OCI-LY1 (cell line): ENCODE data around the gene SPINK5.

Experiments used
- H2AFZ ChIP-seq: fragments of 200-600 bp; sonication (generic), shearing (Covaris generic); 2 replicates; pipeline ENCODE4 v1.6.0; 2014; ENCODE audit warnings: antibody characterized with exemption, mild to moderate bottlenecking, low read length
- H3F3A ChIP-seq: fragments of 200-600 bp; sonication (generic), shearing (Covaris generic); 2 replicates; pipeline ENCODE4 v1.6.0; 2014; ENCODE audit warnings: mild to moderate bottlenecking, antibody characterized with exemption, low read length, moderate library complexity; ENCODE audit not compliant: insufficient read depth
- H3K27ac ChIP-seq: fragments of 200-600 bp; sonication (generic); 2 replicates; pipeline ENCODE4 v1.5.1; 2014; ENCODE audit warnings: low read length, mixed run types, mild to moderate bottlenecking, low read depth; ENCODE audit not compliant: poor library complexity, severe bottlenecking
- H3K27me3 ChIP-seq: fragments of 200-600 bp; sonication (generic); 2 replicates; pipeline ENCODE4 v1.6.0; 2014; ENCODE audit warnings: antibody characterized with exemption, mild to moderate bottlenecking, low read length, moderate library complexity; ENCODE audit not compliant: insufficient read depth
- H3K36me3 ChIP-seq: fragments of 200-600 bp; sonication (generic); 2 replicates; pipeline ENCODE4 v1.6.1; 2014; ENCODE audit warnings: mild to moderate bottlenecking, antibody characterized with exemption, low read length, moderate library complexity, mixed read lengths; ENCODE audit not compliant: insufficient read depth
- H3K4me1 ChIP-seq: fragments of 200-600 bp; sonication (generic); 2 replicates; pipeline ENCODE4 v1.5.1; 2014; ENCODE audit warnings: mild to moderate bottlenecking, low read length, moderate library complexity; ENCODE audit not compliant: insufficient read depth, severe bottlenecking
- H3K4me2 ChIP-seq: fragments of 200-600 bp; sonication (generic), shearing (Covaris generic); 2 replicates; pipeline ENCODE4 v1.6.1; 2014; ENCODE audit warnings: low read length
- H3K4me3 ChIP-seq: fragments of 200-600 bp; sonication (generic); 2 replicates; pipeline ENCODE4 v1.5.1; 2014; ENCODE audit warnings: low read length, low read depth, mild to moderate bottlenecking, mixed read lengths; ENCODE audit not compliant: poor library complexity, severe bottlenecking
- H3K79me2 ChIP-seq: fragments of 200-600 bp; shearing (Covaris generic); 2 replicates; pipeline ENCODE4 v1.6.1; 2016; ENCODE audit warnings: mixed run types, low read length, mixed read lengths; ENCODE audit not compliant: insufficient read depth
- H3K9ac ChIP-seq: fragments of 200-600 bp; sonication (generic), shearing (Covaris generic); 2 replicates; pipeline ENCODE4 v1.6.1; 2014; ENCODE audit warnings: mild to moderate bottlenecking, low read length, mixed read lengths
- H3K9me2 ChIP-seq: fragments of 200-600 bp; sonication (generic), shearing (Covaris generic); 2 replicates; pipeline ENCODE4 v1.6.1; 2014; ENCODE audit warnings: low read depth, mild to moderate bottlenecking, low read length, mixed read lengths
- H3K9me3 ChIP-seq: fragments of 200-600 bp; shearing (Covaris generic); 2 replicates; pipeline ENCODE4 v1.6.1; 2014; ENCODE audit warnings: low read length, mixed read lengths
- H4K20me1 ChIP-seq: fragments of 200-600 bp; sonication (generic), shearing (Covaris generic); 2 replicates; pipeline ENCODE4 v1.6.0; 2016; ENCODE audit warnings: mild to moderate bottlenecking, low read length; ENCODE audit not compliant: insufficient read depth
- CTCF ChIP-seq: fragments of 200-600 bp; sonication (generic), shearing (Covaris generic); IDR thresholded peaks from 2 replicates; pipeline ENCODE4 v1.5.1; 2017; ENCODE audit warnings: mild to moderate bottlenecking, antibody characterized with exemption, low read length, moderate library complexity, mixed read lengths
- EZH2 ChIP-seq: fragments of 200-600 bp; sonication (generic), shearing (Covaris generic); IDR thresholded peaks from 2 replicates; pipeline ENCODE4 v1.8.0; 2017; ENCODE audit warnings: borderline replicate concordance, mixed run types, mild to moderate bottlenecking, antibody characterized with exemption, low read length, moderate library complexity, mixed read lengths

SPINK5 gene

DNA sequence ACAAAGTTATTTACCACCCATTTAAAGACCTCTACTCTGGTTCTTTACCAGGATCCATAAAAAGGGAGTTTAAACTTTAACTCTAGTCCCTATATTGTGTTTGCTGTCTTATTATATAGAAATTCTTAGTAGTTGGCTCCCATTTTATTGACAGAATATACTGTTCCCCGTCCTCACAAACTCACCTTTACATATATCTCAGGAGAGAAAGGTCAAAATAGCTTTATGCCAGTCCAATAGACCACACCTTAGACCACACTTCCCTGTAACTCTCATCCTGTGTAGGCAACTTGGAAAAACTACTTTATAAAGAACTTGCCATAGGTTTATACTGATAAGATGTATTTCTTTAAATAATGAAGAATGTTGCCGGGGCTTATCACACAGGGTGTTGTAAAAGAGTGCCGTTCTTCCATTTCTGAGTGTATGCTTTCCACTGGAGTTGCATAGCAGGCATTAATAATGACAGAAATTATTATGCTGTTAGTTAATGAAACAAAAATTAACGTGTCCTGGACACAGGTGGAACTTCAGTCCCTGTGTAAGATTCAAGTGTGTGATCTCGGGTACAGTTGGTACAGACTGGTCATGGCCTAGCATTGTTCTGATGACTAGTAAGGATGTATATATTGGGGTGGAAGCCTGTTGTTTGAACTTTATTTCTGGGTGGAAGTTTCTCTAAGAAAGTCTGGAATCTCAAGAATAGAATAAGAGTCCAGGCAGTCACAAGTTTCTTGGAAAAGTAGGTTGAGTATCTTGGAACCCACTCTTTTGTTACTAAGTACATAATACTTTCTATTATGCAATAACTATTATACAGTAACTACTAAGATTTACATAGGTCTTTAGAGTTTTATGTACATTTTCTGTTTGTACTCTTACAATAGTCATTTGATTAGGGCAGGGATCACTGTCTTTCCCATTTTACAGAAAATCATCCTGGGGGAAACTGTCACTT lies 71.6 kb downstream of the SPINK5 start:
- H3K9me2 ChIP-seq = no peaks in the 10 kb centered on the region
- H3K27ac ChIP-seq = no peak overlapping the region
- H2AFZ ChIP-seq = no peak overlapping the region
- H3K9me3 ChIP-seq = no peaks in the 10 kb centered on the region
- H3K4me1 ChIP-seq = no peaks in the 10 kb centered on the region
- TF ChIP-seq CTCF (no peak), EZH2 (no peak)
- H3K4me3 ChIP-seq = no peak overlapping the region
- no peak overlapping the region for H3K9ac ChIP-seq
- no peaks in the 10 kb centered on the region for H3K36me3 ChIP-seq
- no peaks in the 10 kb centered on the region for H4K20me1 ChIP-seq
- H3K27me3 ChIP-seq = no peaks in the 10 kb centered on the region
- H3K4me2 ChIP-seq = no peak overlapping the region
- H3K79me2 ChIP-seq = no peaks in the 10 kb centered on the region
- H3F3A ChIP-seq = no peaks in the 10 kb centered on the region

DNA sequence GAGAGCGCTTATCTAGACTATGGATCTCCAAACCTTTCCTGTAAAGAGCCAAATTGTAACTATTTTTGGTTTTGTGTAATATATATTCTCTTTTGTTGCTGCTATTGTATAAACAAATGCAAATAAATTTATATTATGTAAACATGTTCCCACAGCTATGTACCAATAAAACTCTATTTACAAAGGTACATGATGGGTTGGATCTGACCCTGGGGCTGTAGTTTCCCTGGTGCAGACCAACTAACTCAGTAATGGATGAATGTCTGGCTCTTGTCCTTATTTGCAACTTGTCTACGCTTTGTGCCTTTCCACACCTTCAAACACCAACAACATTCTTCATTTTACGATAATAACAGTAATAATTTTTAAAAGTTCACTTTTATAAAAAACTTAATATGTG lies 77.1 kb downstream of the SPINK5 start:
- Histone ChIP-seq H2AFZ (no peak overlapping the region), H3K4me1 (no peaks in the 10 kb centered on the region), H3K9me3 (no peaks in the 10 kb centered on the region), H3F3A (no peaks in the 10 kb centered on the region), H3K79me2 (no peaks in the 10 kb centered on the region), H3K9me2 (no peaks in the 10 kb centered on the region), H4K20me1 (no peaks in the 10 kb centered on the region), H3K36me3 (no peaks in the 10 kb centered on the region), H3K27ac (no peak overlapping the region), H3K9ac (no peak overlapping the region), H3K4me3 (no peak overlapping the region), H3K4me2 (no peak overlapping the region), H3K27me3 (no peaks in the 10 kb centered on the region)
- TF ChIP-seq EZH2 (no peak), CTCF (no peak)

DNA sequence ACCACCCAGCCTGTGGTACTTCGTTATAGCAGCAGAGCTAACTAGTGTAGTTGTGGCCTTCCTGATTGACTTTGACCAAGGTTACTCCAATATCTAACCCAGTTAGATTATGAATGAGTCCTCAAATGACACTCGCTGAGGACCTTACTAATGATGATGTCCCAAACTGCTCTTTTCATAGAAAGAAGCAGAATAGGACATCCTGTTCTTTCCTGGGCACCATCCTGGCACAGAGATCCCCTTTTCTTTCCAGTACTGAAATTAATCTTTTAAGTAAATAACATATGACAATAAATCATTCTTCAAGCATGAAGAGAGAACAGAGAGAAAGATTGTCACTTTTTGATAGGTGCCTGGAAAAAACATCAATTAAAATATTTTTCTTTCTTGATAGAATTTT lies 77.9 kb downstream of the SPINK5 start:
- Histone ChIP-seq H3K27ac (no peak overlapping the region), H3K36me3 (no peaks in the 10 kb centered on the region), H3K9me2 (no peaks in the 10 kb centered on the region), H4K20me1 (no peaks in the 10 kb centered on the region), H3K4me2 (no peak overlapping the region), H3K4me3 (no peak overlapping the region), H3K9me3 (no peaks in the 10 kb centered on the region), H3K79me2 (no peaks in the 10 kb centered on the region), H2AFZ (no peak overlapping the region), H3K27me3 (no peaks in the 10 kb centered on the region), H3F3A (no peaks in the 10 kb centered on the region), H3K4me1 (no peaks in the 10 kb centered on the region), H3K9ac (no peak overlapping the region)
- TF ChIP-seq CTCF (no peak), EZH2 (no peak)
